ENCODE results near the gene ABHD17C. TPM values are rescaled to one million over a fixed set of nuclear protein-coding genes. Genes with fewer than 3 reads are reported as not detected.

The ABHD17C gene
- total RNA-seq, 2 experiments from 2014 or later = 6.5 to 7.3 TPM

DNA sequence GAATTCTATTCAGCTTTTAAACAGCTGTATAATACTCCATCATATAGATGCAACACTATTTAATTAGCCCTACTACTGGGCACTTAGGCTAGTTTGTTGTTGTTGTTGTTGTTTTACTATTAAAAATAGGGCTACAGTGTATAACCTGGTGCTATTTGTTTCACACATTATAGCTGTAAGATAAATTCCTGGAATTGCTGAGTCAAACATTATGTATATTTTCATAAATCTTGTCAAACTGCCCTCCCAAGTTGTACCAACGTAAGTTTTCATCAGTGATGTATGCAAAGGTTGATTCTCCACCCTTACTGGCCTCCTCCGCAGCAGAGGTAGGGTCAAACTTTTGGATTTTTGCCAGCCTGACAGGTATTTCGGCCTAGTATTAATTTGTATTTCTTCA is 80.2 kb downstream of the ABHD17C start:
- Mint-ChIP-seq H3K27ac (no peak overlapping the region), H3K36me3 (ENCODE audit: low read depth) (no peaks in the 10 kb centered on the region), H3K4me1 (ENCODE audit: low read depth) (peaks cover 10% of the 10 kb centered on the region), H3K27me3 (ENCODE audit: low read depth) (peaks cover 17% of the 10 kb centered on the region), H3K4me3 (no peak overlapping the region), H3K9me3 (no peaks in the 10 kb centered on the region)
- CTCF ChIA-PET = interaction anchor here (1.1 to 4.2 kb wide), 12 partner anchors 8 to 491 kb away, joined by 3 to 59 read pairs (median 8); partner anchors contain the start of gene ABHD17C
- no peak for DNase-seq
- intact Hi-C loops (cut with micrococcal nuclease) = loop anchor here (5.0 kb wide), 1 partner anchor 188 kb away; no protein-coding TSS in a partner anchor

DNA sequence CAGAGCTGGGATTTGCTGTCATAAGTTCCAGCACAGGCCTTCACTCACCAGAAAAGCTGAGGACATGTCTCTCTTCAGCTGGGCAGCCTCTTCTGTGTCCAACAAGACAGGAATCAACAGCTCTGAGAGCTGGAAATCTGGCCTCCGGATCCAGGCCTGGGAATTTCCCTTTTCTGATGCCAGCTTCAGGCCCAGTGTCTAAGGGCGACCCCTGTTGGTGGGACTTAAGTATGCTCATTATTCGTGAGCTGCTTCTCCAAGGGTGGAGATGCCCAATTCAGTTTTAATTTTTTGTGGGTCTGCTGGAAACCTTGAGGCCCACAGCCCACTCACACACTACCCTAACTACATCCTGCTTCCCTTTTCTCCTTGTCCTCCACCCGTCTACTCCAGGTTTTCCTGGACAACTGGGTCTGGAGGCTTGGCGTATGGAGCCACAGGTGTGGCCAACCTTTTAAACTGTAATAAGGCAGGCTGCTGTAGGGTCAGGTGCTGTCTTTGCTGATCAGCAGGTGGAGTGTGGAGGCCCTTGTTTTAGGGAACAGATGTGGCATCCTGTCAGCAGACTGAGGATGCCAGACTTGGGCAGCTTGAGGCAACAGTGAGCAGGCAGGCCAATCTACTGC is 81.4 kb downstream of the ABHD17C start:
- no peak overlapping the region for H3K27ac Mint-ChIP-seq
- H3K36me3 Mint-ChIP-seq (ENCODE audit: low read depth) = no peaks in the 10 kb centered on the region
- DNase-seq = peak; percentile 85
- H3K9me3 Mint-ChIP-seq = no peaks in the 10 kb centered on the region
- intact Hi-C loops (cut with micrococcal nuclease) = loop anchor here (1.0 to 5.0 kb wide), 4 partner anchors 189 to 490 kb away; no protein-coding TSS in a partner anchor
- peaks cover 22% of the 10 kb centered on the region for H3K27me3 Mint-ChIP-seq (ENCODE audit: low read depth)
- no peak overlapping the region for H3K4me3 Mint-ChIP-seq
- CTCF ChIA-PET = interaction anchor here (0.6 to 4.2 kb wide), 33 partner anchors 9 to 1251 kb away, joined by 3 to 59 read pairs (median 4); partner anchors contain the start of gene ABHD17C
- peaks cover 12% of the 10 kb centered on the region for H3K4me1 Mint-ChIP-seq (ENCODE audit: low read depth)

DNA sequence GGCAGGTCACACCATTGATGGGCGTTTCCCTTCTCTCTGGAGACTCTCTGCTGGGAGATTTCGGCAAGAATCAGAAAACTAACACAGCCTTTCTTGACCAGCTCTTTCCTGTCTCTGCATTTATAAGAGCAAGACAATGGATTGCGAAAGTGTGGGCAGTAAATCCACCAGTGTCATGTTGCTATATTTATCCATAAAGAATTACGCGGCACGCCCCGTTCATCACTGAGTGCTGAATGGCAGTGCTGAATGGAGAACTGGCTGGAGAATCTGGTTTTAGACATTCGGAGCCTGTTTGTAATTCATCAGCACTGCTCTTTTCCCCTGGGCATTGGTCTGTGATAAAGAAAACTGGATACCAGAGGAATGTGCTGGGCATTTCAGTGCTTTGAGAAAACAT is 82.0 kb downstream of the ABHD17C start:
- no peak overlapping the region for H3K4me3 Mint-ChIP-seq
- no peaks in the 10 kb centered on the region for H3K9me3 Mint-ChIP-seq
- peaks cover 25% of the 10 kb centered on the region for H3K27me3 Mint-ChIP-seq (ENCODE audit: low read depth)
- intact Hi-C loops (cut with micrococcal nuclease) = loop anchor here (2.0 to 5.0 kb wide), 2 partner anchors 190 to 490 kb away; no protein-coding TSS in a partner anchor
- CTCF ChIA-PET = interaction anchor here (0.7 to 4.2 kb wide), 21 partner anchors 8 to 321 kb away, joined by 3 to 59 read pairs (median 5); no protein-coding TSS in a partner anchor
- peaks cover 12% of the 10 kb centered on the region for H3K4me1 Mint-ChIP-seq (ENCODE audit: low read depth)
- H3K36me3 Mint-ChIP-seq (ENCODE audit: low read depth) = no peaks in the 10 kb centered on the region
- H3K27ac Mint-ChIP-seq = no peak overlapping the region
- no peak for DNase-seq

DNA sequence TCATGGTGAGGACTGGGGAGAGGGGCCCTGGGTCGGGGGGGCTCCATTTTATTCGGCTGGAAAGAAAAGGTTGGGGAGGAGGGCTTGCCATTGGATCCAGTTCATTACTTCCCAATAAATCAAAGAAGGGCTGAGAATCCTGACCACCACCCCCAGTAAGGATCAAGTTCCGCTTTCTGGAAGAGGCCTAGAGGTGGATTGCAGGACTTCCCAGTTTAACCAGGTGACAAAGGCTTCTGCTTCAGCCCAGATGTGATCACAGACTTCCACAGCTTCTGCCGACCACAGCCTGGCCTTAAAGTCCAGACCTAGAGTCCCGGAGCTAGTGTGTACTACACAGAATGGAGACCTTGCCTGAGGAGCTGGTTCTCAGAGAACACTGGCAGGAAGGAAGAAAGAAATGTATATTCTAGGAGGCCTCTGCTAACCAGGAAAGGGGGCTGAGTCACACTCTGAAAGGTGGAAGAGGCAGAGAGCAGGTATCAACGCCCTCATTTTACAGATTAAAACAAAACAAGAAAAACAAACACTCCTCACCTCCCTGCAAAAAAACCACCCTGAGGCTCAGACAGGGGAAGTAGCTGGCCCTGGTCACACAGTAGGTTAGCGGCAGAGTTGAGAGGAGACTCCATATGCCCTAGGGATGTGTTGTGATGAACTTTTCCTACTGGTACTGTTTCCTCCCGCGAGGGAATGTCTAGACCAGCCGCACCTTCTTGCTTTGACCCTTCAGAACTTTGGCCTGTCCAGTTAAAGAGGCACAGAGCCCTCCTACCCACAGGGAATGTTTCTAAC is 82.9 kb downstream of the ABHD17C start:
- Mint-ChIP-seq H3K9me3 (no peaks in the 10 kb centered on the region), H3K4me1 (ENCODE audit: low read depth) (peaks cover 15% of the 10 kb centered on the region), H3K27me3 (ENCODE audit: low read depth) (peaks cover 25% of the 10 kb centered on the region), H3K27ac (no peak overlapping the region), H3K4me3 (no peak overlapping the region), H3K36me3 (ENCODE audit: low read depth) (no peaks in the 10 kb centered on the region)
- intact Hi-C loops (cut with micrococcal nuclease) = loop anchor here (2.0 to 5.0 kb wide), 2 partner anchors 191 to 489 kb away; no protein-coding TSS in a partner anchor
- CTCF ChIA-PET = interaction anchor here (0.6 to 4.2 kb wide), 12 partner anchors 10 to 322 kb away, joined by 3 to 59 read pairs (median 4); no protein-coding TSS in a partner anchor
- no peak for DNase-seq

DNA sequence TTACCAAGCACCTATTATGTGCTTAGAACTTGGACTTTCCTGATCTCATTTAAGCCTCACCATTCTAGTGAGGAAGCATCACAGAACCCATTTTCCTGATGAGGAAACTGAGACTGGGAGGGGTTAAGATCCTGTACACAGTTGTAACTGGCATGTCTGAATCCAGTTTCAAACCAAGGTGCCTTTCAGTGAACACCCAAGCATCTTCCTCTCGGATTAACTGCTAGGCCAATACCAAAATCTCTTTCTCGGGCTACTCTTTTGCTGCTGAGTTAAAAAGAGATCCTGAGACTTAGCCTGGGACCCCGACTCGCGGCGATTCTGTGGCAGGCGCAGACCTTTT is 83.5 kb downstream of the ABHD17C start:
- Mint-ChIP-seq H3K4me1 (ENCODE audit: low read depth) (peaks cover 20% of the 10 kb centered on the region), H3K27ac (no peak overlapping the region), H3K27me3 (ENCODE audit: low read depth) (peaks cover 25% of the 10 kb centered on the region), H3K4me3 (no peak overlapping the region), H3K36me3 (ENCODE audit: low read depth) (no peaks in the 10 kb centered on the region), H3K9me3 (no peaks in the 10 kb centered on the region)
- no peak for DNase-seq
- CTCF ChIA-PET = interaction anchor here (0.7 to 4.2 kb wide), 5 partner anchors 25 to 323 kb away, joined by 3 to 59 read pairs (median 3); no protein-coding TSS in a partner anchor
- intact Hi-C loops (cut with micrococcal nuclease) = loop anchor here (5.0 kb wide), 1 partner anchor 191 kb away; no protein-coding TSS in a partner anchor

DNA sequence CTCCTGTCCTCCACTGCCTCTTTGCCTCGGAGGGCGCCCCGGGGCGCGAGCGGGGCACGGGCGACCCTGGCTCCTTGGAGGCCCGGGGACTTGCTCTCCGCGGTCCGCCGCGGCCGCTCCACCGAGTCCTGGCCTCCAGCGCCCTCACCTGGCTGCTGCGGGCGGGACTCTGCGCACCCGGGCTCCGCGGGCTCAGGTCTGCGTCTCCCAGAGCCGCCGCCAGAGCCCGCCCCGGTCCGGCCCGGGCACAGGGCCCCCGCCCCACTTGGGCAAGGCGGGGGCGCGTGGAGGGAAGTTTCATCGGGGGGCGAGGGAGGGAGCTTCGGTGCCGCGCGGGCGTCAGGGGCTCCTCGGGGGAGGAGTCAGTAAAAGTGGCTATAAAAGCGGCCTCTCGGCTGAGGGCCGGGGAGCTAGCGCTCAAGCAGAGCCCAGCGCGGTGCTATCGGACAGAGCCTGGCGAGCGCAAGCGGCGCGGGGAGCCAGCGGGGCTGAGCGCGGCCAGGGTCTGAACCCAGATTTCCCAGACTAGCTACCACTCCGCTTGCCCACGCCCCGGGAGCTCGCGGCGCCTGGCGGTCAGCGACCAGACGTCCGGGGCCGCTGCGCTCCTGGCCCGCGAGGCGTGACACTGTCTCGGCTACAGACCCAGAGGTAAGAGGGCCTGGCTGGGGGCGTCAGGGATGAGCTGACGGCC is 84.0 kb downstream of the ABHD17C start, which contains the start of gene CEMIP:
CEMIP (plus strand) TSS at position 407 of the 694 bp plus-strand sequence. CDS start 94,510 bp downstream, outside the sequence.
- CTCF ChIA-PET = interaction anchor here (0.6 to 2.5 kb wide), 10 partner anchors 26 to 330 kb away, joined by 3 to 19 read pairs (median 4); no protein-coding TSS in a partner anchor
- H3K4me1 Mint-ChIP-seq (ENCODE audit: low read depth) = peaks cover 21% of the 10 kb centered on the region
- DNase-seq = peak; percentile 74
- no peaks in the 10 kb centered on the region for H3K9me3 Mint-ChIP-seq
- H3K27ac Mint-ChIP-seq = no peak within 1 kb of the TSS
- peaks cover 25% of the 10 kb centered on the region for H3K27me3 Mint-ChIP-seq (ENCODE audit: low read depth)
- H3K36me3 Mint-ChIP-seq (ENCODE audit: low read depth) = no peaks in the 10 kb centered on the region
- H3K4me3 Mint-ChIP-seq = peak within 1 kb of the TSS; percentile 61
- intact Hi-C loops (cut with micrococcal nuclease) = loop anchor here (1.0 to 5.0 kb wide), 2 partner anchors 191 to 192 kb away; no protein-coding TSS in a partner anchor

DNA sequence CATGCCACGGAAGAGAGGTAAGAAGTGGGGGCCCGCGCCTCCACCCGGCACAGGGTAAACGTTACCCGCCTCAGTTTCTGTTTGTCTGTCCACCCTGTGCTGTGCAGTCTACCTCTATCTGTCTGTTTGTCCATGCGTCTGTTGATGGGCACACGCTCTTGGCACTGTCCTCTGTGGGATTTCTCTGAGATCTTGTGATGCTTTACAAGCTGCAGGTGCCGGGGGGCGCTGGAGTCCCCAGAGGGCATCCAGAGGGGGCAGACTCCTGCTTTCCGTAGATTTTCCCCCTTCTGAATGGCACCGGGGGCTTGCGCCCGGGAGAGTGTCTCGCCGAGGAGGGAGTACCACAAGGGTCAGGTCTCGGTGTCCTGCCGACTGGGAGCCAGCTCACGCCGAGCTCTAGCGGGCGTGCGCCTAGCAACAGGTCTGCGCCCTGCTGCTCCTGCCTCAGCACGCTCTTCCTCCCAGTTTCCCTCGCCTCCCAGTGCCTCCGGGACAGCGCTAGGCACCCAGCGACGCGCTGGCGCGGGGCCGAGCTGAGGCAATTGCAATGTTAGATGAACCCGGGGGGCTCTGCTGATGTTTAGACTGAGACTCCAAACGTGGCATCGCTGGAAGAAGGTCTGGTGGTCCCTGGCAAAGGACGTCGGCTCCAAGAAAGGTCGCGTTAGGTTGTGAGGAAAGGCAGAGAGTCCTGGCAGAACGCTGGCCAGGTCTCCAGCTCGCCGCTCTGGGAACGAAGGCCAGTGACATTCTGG is 84.7 kb downstream of the ABHD17C start:
- Mint-ChIP-seq H3K36me3 (ENCODE audit: low read depth) (no peaks in the 10 kb centered on the region), H3K4me3 (peak overlapping the region; percentile 61), H3K9me3 (no peaks in the 10 kb centered on the region), H3K27ac (no peak overlapping the region), H3K4me1 (ENCODE audit: low read depth) (peaks cover 21% of the 10 kb centered on the region), H3K27me3 (ENCODE audit: low read depth) (peaks cover 25% of the 10 kb centered on the region)
- intact Hi-C loops (cut with micrococcal nuclease) = loop anchor here (1.0 to 10.0 kb wide), 3 partner anchors 75 to 193 kb away; no protein-coding TSS in a partner anchor
- CTCF ChIA-PET = interaction anchor here (0.6 to 2.5 kb wide), 12 partner anchors 26 to 331 kb away, joined by 3 to 19 read pairs (median 3); no protein-coding TSS in a partner anchor
- no peak for DNase-seq

DNA sequence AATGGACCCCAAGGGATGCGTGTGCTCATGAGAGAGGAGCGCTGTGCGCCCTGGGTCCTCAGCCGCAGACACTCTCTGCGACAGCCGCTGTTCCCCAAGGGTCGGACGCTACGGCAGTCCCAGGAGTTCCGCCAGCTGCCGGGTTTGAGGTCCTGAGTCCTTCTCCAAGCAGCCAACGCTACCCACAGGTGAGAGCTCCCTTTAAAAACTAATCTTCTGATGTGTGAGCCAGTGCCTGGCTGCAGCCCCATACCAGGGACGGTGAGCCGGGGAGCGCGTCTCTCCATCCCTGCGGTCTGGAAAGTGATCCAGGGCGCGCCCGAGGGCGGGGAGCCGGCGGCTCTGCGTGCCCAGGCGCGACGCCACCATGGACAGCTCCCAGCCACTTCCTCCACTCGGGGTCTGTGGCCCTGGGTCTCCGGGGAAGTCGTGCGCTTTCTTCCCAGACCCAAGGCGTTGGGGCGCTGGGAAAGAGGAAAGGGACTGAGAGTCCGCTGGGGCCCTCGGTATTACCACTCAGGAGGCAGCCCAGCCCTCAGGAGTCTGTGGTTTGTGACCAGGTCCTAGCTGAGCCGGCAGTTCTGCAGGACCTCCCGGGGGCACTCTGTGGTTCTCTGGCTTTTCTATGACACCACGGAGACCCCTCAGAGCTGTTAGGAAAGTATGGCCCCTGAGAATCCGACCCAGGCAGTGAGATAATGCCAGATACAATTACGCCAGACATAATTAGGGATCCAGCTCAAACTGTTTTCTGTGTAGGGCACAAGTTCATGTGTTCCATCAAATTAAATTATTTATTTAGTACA is 85.5 kb downstream of the ABHD17C start:
- no peaks in the 10 kb centered on the region for H3K9me3 Mint-ChIP-seq
- peaks cover 25% of the 10 kb centered on the region for H3K27me3 Mint-ChIP-seq (ENCODE audit: low read depth)
- peak; percentile 51 for DNase-seq
- peaks cover 21% of the 10 kb centered on the region for H3K4me1 Mint-ChIP-seq (ENCODE audit: low read depth)
- H3K4me3 Mint-ChIP-seq = no peak overlapping the region
- H3K36me3 Mint-ChIP-seq (ENCODE audit: low read depth) = no peaks in the 10 kb centered on the region
- H3K27ac Mint-ChIP-seq = no peak overlapping the region
- intact Hi-C loops (cut with micrococcal nuclease) = loop anchor here (10.0 kb wide), 1 partner anchor 74 kb away; no protein-coding TSS in a partner anchor
- CTCF ChIA-PET = interaction anchor here (0.8 to 2.5 kb wide), 7 partner anchors 9 to 323 kb away, joined by 3 to 19 read pairs (median 3); no protein-coding TSS in a partner anchor

DNA sequence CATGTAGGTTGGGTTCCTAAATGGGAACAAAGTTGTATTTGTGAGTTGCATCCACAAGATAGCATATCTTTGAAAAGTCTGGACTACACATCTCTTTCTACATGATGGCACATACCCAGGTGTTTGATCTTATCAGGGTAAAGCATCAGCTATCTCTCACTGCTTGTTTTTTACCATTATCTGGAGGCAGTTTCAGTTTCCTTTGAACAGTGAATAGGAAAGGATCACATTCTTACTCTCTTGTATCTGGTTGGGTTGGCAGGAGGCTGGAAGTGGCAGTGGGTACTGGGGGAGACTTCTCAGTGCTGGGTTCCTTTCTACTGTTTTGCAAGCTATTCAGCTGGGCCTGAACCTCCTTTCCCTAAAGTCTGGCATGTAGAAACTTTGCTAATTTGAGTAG is 88.2 kb downstream of the ABHD17C start:
- H3K9me3 Mint-ChIP-seq = no peaks in the 10 kb centered on the region
- peaks cover 21% of the 10 kb centered on the region for H3K27me3 Mint-ChIP-seq (ENCODE audit: low read depth)
- DNase-seq = no peak
- intact Hi-C loops (cut with micrococcal nuclease) = loop anchor here (10.0 kb wide), 1 partner anchor 72 kb away; no protein-coding TSS in a partner anchor
- no peak overlapping the region for H3K27ac Mint-ChIP-seq
- H3K4me1 Mint-ChIP-seq (ENCODE audit: low read depth) = peaks cover 19% of the 10 kb centered on the region
- CTCF ChIA-PET = interaction anchor here (1.1 to 1.2 kb wide), 2 partner anchors 73 to 216 kb away, joined by 3 to 7 read pairs; no protein-coding TSS in a partner anchor
- no peaks in the 10 kb centered on the region for H3K36me3 Mint-ChIP-seq (ENCODE audit: low read depth)
- H3K4me3 Mint-ChIP-seq = no peak overlapping the region

DNA sequence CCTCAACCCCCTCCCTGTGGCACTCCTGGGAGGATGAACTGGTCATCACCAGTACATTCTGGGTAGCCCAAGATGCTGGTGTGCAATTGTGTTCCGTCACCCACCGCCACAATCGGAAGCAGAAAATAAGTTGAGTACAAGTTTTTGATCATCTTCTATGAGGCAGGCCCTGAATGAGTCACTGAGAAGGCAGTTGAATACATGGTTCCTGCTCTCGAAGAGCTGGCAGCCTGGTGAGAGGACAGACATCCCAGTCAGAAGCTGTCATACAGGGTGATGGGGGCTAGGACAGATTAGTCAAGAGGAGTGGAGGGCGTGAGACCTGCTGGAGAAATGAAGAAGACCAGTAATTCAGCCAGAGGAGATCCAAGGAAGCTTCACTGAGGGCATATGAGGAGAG is 90.2 kb downstream of the ABHD17C start:
- Mint-ChIP-seq H3K4me3 (no peak overlapping the region), H3K27ac (no peak overlapping the region), H3K27me3 (ENCODE audit: low read depth) (peaks cover 10% of the 10 kb centered on the region), H3K9me3 (no peaks in the 10 kb centered on the region), H3K36me3 (ENCODE audit: low read depth) (no peaks in the 10 kb centered on the region), H3K4me1 (ENCODE audit: low read depth) (peaks cover 12% of the 10 kb centered on the region)
- no peak for DNase-seq
- CTCF ChIA-PET = interaction anchor here (2.3 kb wide), 1 partner anchor 9 kb away, joined by 18 read pairs; no protein-coding TSS in a partner anchor
- intact Hi-C loops (cut with micrococcal nuclease) = loop anchor here (10.0 kb wide), 1 partner anchor 69 kb away; no protein-coding TSS in a partner anchor
